SK-N-SH (cell line): ENCODE measurements around the gene MYH7B. TPM values are rescaled to one million over a fixed set of nuclear protein-coding genes. Genes with fewer than 3 reads are reported as not detected.

Experiments
- CTCF ChIA-PET: fragments of 300-600, 350-600 bp; formaldehyde crosslinking; extraction: SDS; loops from one replicate; lab custom pipeline; 2021; lab: Yijun Ruan, JAX
- POLR2A ChIA-PET: fragments of 350-600 bp; sonication (Branson Sonifier 250); formaldehyde crosslinking; extraction: SDS; loops from one replicate; lab custom pipeline; 2020; ENCODE audit warnings: antibody characterized with exemption, inconsistent platforms; lab: Yijun Ruan, JAX
- DNase-seq: peaks from one replicate; pipeline ENCODE4 v3.0.0; 2012
- H2AFZ ChIP-seq: fragments of 200-600 bp; sonication (generic); 2 replicates; pipeline ENCODE4 v1.8.1; 2016; ENCODE audit warnings: antibody characterized with exemption, mild to moderate bottlenecking, low read depth
- H3F3A ChIP-seq: fragments of 200-600 bp; sonication (generic); replicated peaks from 2 replicates; pipeline ENCODE3; 2016; ENCODE audit warnings: antibody characterized with exemption, mild to moderate bottlenecking; ENCODE audit not compliant: insufficient read depth
- H3K27ac ChIP-seq, 2 experiments: fragments of 200-500 bp in 1 of 2; fragments of 200-600 bp in 1 of 2; sonication (Bioruptor generic) in 1 of 2; sonication (generic), shearing (Covaris generic) in 1 of 2; 2 replicates each; pipeline versions ENCODE4 v1.5.1 to v1.6.1; 2014 to 2016; ENCODE audit warnings: low read depth in 2 of 2, inconsistent platforms in 1 of 2, low read length in 1 of 2, mild to moderate bottlenecking in 1 of 2, mixed read lengths in 1 of 2
- H3K27me3 ChIP-seq: fragments of 200-600 bp; sonication (generic), shearing (Covaris generic); 2 replicates; pipeline ENCODE4 v1.6.1; 2016; ENCODE audit warnings: mixed run types; ENCODE audit not compliant: insufficient read depth
- H3K36me3 ChIP-seq, 2 experiments: fragments of 200-500 bp in 1 of 2; fragments of 200-600 bp in 1 of 2; sonication (Bioruptor generic) in 1 of 2; sonication (generic) in 1 of 2; replicated peaks in 1 of 2; 2 replicates each; pipeline versions ENCODE3 to v1.5.1; 2014 to 2016; ENCODE audit warnings: low read length in 1 of 2, mild to moderate bottlenecking in 1 of 2; ENCODE audit not compliant: insufficient read depth in 2 of 2, control insufficient read depth in 1 of 2
- H3K4me1 ChIP-seq, 2 experiments: fragments of 200-500 bp in 1 of 2; fragments of 200-600 bp in 1 of 2; sonication (Bioruptor generic) in 1 of 2; sonication (generic), shearing (Covaris generic) in 1 of 2; 2 replicates each; pipeline versions ENCODE4 v1.5.1 to v1.6.1; 2014 to 2016; ENCODE audit warnings: low read depth in 1 of 2, low read length in 1 of 2, mixed run types in 1 of 2; ENCODE audit not compliant: insufficient read depth in 2 of 2, control insufficient read depth in 1 of 2
- H3K4me2 ChIP-seq: fragments of 200-600 bp; sonication (generic), shearing (Covaris generic); 2 replicates; pipeline ENCODE4 v1.6.1; 2017; ENCODE audit warnings: mixed run types
- H3K4me3 ChIP-seq, 2 experiments: fragments of 200-500 bp in 1 of 2; fragments of 200-600 bp in 1 of 2; sonication (Bioruptor generic) in 1 of 2; sonication (generic), shearing (Covaris generic) in 1 of 2; 2 replicates each; pipeline versions ENCODE4 v1.5.1 to v1.8.1; 2014 to 2016; ENCODE audit warnings: low read depth in 2 of 2, inconsistent platforms in 1 of 2, low read length in 1 of 2, mild to moderate bottlenecking in 1 of 2, mixed read lengths in 1 of 2, moderate library complexity in 1 of 2
- H3K79me2 ChIP-seq: fragments of 200-600 bp; sonication (generic); 2 replicates; pipeline ENCODE4 v1.8.1; 2017; ENCODE audit warnings: mild to moderate bottlenecking; ENCODE audit not compliant: insufficient read depth
- H3K9ac ChIP-seq: fragments of 200-600 bp; sonication (generic); 2 replicates; pipeline ENCODE4 v1.6.1; 2017; ENCODE audit warnings: mixed run types
- H3K9me2 ChIP-seq: fragments of 200-600 bp; sonication (generic); 2 replicates; pipeline ENCODE4 v1.6.1; 2017; ENCODE audit warnings: mixed run types
- H3K9me3 ChIP-seq: fragments of 200-600 bp; sonication (generic); 2 replicates; pipeline ENCODE4 v1.6.1; 2017; ENCODE audit warnings: mixed run types, mild to moderate bottlenecking, moderate library complexity
- H4K20me1 ChIP-seq: fragments of 200-600 bp; sonication (generic); 2 replicates; pipeline ENCODE4 v1.6.1; 2017; ENCODE audit warnings: mild to moderate bottlenecking, mixed run types; ENCODE audit not compliant: insufficient read depth
- CHD2 ChIP-seq: fragments of 150-350 bp; IDR thresholded peaks from 2 replicates; pipeline ENCODE4 v1.6.1; 2018; ENCODE audit warnings: low read length; ENCODE audit not compliant: partially characterized antibody
- ELF1 ChIP-seq: IDR thresholded peaks from 2 replicates; pipeline ENCODE4 v1.4.0; 2012
- FOSL2 ChIP-seq: IDR thresholded peaks from 2 replicates; pipeline ENCODE4 v1.4.0; 2012; ENCODE audit warnings: low read depth, mild to moderate bottlenecking, moderate library complexity, borderline replicate concordance
- FOXJ3 ChIP-seq: sonication (generic); formaldehyde crosslinking; IDR thresholded peaks from 2 replicates; pipeline ENCODE4 v1.5.1; 2020; ENCODE audit warnings: mild to moderate bottlenecking, missing genetic modification reagents
- FOXM1 ChIP-seq: IDR thresholded peaks from 2 replicates; pipeline ENCODE4 v1.4.0; 2012; ENCODE audit warnings: low read depth, mild to moderate bottlenecking
- GABPA ChIP-seq: IDR thresholded peaks from 2 replicates; pipeline ENCODE4 v1.4.0; 2012; ENCODE audit warnings: low read depth, mild to moderate bottlenecking
- IRF3 ChIP-seq: fragments of 150-350 bp; IDR thresholded peaks from 2 replicates; pipeline ENCODE4 v1.6.1; 2016; ENCODE audit warnings: mild to moderate bottlenecking, low read depth, low read length
- JUND ChIP-seq: IDR thresholded peaks from 2 replicates; pipeline ENCODE4 v1.4.0; 2012
- MAX ChIP-seq: IDR thresholded peaks from 2 replicates; pipeline ENCODE4 v1.4.0; 2012; ENCODE audit warnings: low read depth
- NRF1 ChIP-seq: IDR thresholded peaks from 2 replicates; pipeline ENCODE4 v1.6.1; 2012; ENCODE audit warnings: low read depth, mild to moderate bottlenecking, low read length
- RAD21 ChIP-seq: IDR thresholded peaks from 2 replicates; pipeline ENCODE4 v1.6.1; 2012; ENCODE audit warnings: mild to moderate bottlenecking, low read length
- RXRA ChIP-seq: IDR thresholded peaks from 2 replicates; pipeline ENCODE4 v1.4.0; 2012; ENCODE audit warnings: low read depth, mild to moderate bottlenecking, borderline replicate concordance
- TAF1 ChIP-seq: IDR thresholded peaks from 2 replicates; pipeline ENCODE4 v1.6.1; 2012; ENCODE audit warnings: low read depth, mild to moderate bottlenecking, low read length, moderate library complexity, borderline replicate concordance
- TCF12 ChIP-seq: IDR thresholded peaks from 2 replicates; pipeline ENCODE4 v1.4.0; 2012
- YY1 ChIP-seq: IDR thresholded peaks from 2 replicates; pipeline ENCODE4 v1.4.0; 2012; ENCODE audit warnings: low read depth, mild to moderate bottlenecking
- ZBTB33 ChIP-seq: IDR thresholded peaks from 2 replicates; pipeline ENCODE4 v1.4.0; 2012; ENCODE audit warnings: low read depth, borderline replicate concordance
- WGBS: methylation state at CpG from one replicate; pipeline ENCODE4 v1.1.6; 2017; ENCODE audit warnings: low lambda C conversion rate; 5-methylcytosine and 5-hydroxymethylcytosine counted together
- polyA plus RNA-seq, 3 experiments: library from polyadenylated mRNA; depleted of rRNA; stranded (reverse); fragments of >200 nt; gene quantifications; 2 replicates each; pipeline ENCODE4 v1.2.3, GENCODE V29; 2012

Gene MYH7B
- polyA plus RNA-seq, 1 of the 3 experiments (the other 2 are of a cell fraction) = 0.41 TPM

GRCh38 chr20:34970846-34971560 is 15.3 kb downstream of the MYH7B start:
- H3K9ac ChIP-seq = no peak overlapping the region
- peaks cover 0 to 7% of the 10 kb centered on the region in 2 experiments; a peak in 1 of 4 replicates for H3K4me1 ChIP-seq
- POLR2A ChIA-PET = no interaction called here

More at GRCh38 chr20:34970846-34971560, 15.3 kb downstream of the MYH7B start:
- TF ChIP-seq FOXJ3 (CRISPR knock-in tag) (no peak), JUND (no peak), IRF3 (no peak), RAD21 (no peak), NRF1 (no peak), ELF1 (no peak), GABPA (no peak), FOXM1 (no peak), TAF1 (no peak), TCF12 (no peak), RXRA (no peak), YY1 (no peak), ZBTB33 (no peak), CHD2 (no peak), FOSL2 (no peak), MAX (no peak)
- no peak overlapping the region for H3K4me2 ChIP-seq
- no peak overlapping the region for H3K27ac ChIP-seq
- no peak for DNase-seq
- H3F3A ChIP-seq = no peaks in the 10 kb centered on the region
- H2AFZ ChIP-seq = no peak overlapping the region
- CTCF ChIA-PET = interaction anchor here (1.8 kb wide), 1 partner anchor 97 kb away, joined by 5 read pairs; no protein-coding TSS in a partner anchor
- no peaks in the 10 kb centered on the region for H4K20me1 ChIP-seq
- no peaks in the 10 kb centered on the region for H3K79me2 ChIP-seq
- H3K27me3 ChIP-seq = no peaks in the 10 kb centered on the region; the same call in 1 of the 2 replicates
- 83% methylated on average over 6 of the region's 9 CpGs for WGBS
- H3K36me3 ChIP-seq = no peaks in the 10 kb centered on the region
- H3K9me3 ChIP-seq = no peaks in the 10 kb centered on the region
- no peak overlapping the region for H3K4me3 ChIP-seq
- H3K9me2 ChIP-seq = no peaks in the 10 kb centered on the region
